Heart left ventricle (tissue), 13 donors: ENCODE results near the gene MRPL27.

Experiments used
- POLR2A ChIP-seq, 2 donors: fragments of 450-650 bp; IDR thresholded peaks; one replicate each; pipeline ENCODE4 v1.6.1; 2017; ENCODE audit warnings: antibody characterized with exemption in 2 of 2, mild to moderate bottlenecking in 2 of 2, moderate library complexity in 2 of 2
- TF ChIP-seq, protein P1 (sequence below), 12 donors: fragments of 200-600 bp; sonication (generic) in 4 of 12; IDR thresholded peaks; one replicate each; pipeline versions ENCODE4 v1.5.0 to v1.8.0; 2018 to 2022; ENCODE audit warnings: antibody characterized with exemption in 12 of 12, mild to moderate bottlenecking in 5 of 12
- donor health status: ischemic (EF 13 %, LVEDD 7.1; RV severe dilation, severe dysfunction).
- donor health status: DM: no; HTN: yes; CAD: no.
- donor health status: DM: no; HTN: no; CAD: no.
- donor health status: ischemic (EF 25% LVEDD 6.9; RV normal size, moderate dysfunction).
- donor health status: ischemic (EF 25% LVEDD 5.7; RV mildly dilated, moderate dysfunction).
- donor health status: ischemic (EF 35%, LVEDD 5.7; RV mildly dilated, moderate dysfunction).
- donor health status: nonischemic (EF 11% LVEDD 7.7; RV severe dilation, severe dysfunction).
- donor health status: DM: yes; HTN: yes; CAD: no.
- donor health status: PGD.
- donor health status: ischemic (EF 29% LVEDD 5.4; RV normal size, mild dysfunction).
- donor health status: nonischemic (EF 23%, LVEDD 6.1; RV moderate dilation, normal function).

DNA sequence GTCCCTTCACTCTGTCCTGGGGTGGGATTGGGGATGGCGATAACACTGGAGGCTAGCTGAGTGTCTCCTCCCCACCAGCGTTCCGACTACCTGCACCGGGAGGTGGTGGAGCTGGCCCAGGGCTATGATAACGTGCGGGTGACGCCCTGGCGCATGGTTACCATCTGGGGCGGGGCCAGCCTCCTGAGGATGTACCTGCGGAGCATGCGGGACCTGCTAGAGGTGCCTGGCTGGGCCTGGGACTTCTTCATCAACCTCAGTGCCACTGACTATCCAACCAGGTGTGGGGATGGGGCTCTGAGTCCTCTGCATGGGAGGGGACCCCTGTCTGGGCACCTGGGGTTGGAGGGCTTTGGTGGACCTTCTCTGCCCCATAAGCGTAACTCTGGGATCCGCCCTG, 18.2 kb downstream of the MRPL27 start:
- TF ChIP-seq, protein P1, sequence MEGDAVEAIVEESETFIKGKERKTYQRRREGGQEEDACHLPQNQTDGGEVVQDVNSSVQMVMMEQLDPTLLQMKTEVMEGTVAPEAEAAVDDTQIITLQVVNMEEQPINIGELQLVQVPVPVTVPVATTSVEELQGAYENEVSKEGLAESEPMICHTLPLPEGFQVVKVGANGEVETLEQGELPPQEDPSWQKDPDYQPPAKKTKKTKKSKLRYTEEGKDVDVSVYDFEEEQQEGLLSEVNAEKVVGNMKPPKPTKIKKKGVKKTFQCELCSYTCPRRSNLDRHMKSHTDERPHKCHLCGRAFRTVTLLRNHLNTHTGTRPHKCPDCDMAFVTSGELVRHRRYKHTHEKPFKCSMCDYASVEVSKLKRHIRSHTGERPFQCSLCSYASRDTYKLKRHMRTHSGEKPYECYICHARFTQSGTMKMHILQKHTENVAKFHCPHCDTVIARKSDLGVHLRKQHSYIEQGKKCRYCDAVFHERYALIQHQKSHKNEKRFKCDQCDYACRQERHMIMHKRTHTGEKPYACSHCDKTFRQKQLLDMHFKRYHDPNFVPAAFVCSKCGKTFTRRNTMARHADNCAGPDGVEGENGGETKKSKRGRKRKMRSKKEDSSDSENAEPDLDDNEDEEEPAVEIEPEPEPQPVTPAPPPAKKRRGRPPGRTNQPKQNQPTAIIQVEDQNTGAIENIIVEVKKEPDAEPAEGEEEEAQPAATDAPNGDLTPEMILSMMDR (IDR thresholded peaks at IDR 0.05) = no peak
- TF ChIP-seq POLR2A (IDR thresholded peaks at IDR 0.05) = no peak
